ENCODE measurements around the gene EXOSC2. TPM values are rescaled to one million over a fixed set of nuclear protein-coding genes. Genes with fewer than 3 reads are reported as not detected.

EXOSC2 gene
- total RNA-seq, 1 donor from 2014 or later: 57.2 TPM

DNA sequence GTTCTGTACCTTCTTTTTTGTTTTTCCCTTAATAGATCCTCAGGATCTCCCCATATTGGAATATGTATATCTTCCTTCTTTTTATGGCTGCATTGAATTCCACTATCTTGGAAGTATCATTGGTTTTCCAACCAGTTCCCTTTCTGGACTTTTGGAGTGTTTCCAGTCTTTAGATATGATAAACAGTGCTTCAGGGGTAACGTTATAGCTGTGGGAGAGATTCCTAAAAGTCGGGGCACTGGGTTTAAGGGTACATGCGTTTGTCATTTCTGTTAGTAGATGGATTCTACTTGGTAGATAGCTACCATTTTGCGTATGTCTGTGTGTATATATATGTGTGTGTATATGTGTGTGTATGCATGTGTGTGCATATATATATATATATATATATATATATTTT is 42.0 kb downstream of the EXOSC2 start:
- H3K9me3 Mint-ChIP-seq: no peaks in the 10 kb centered on the region
- no peak overlapping the region for H3K4me3 Mint-ChIP-seq
- H3K27me3 Mint-ChIP-seq: no peaks in the 10 kb centered on the region
- H3K36me3 Mint-ChIP-seq: no peaks in the 10 kb centered on the region
- peaks cover 22% of the 10 kb centered on the region for H3K4me1 Mint-ChIP-seq (ENCODE audit: unreplicated experiment)
- TF ChIP-seq, protein P1, sequence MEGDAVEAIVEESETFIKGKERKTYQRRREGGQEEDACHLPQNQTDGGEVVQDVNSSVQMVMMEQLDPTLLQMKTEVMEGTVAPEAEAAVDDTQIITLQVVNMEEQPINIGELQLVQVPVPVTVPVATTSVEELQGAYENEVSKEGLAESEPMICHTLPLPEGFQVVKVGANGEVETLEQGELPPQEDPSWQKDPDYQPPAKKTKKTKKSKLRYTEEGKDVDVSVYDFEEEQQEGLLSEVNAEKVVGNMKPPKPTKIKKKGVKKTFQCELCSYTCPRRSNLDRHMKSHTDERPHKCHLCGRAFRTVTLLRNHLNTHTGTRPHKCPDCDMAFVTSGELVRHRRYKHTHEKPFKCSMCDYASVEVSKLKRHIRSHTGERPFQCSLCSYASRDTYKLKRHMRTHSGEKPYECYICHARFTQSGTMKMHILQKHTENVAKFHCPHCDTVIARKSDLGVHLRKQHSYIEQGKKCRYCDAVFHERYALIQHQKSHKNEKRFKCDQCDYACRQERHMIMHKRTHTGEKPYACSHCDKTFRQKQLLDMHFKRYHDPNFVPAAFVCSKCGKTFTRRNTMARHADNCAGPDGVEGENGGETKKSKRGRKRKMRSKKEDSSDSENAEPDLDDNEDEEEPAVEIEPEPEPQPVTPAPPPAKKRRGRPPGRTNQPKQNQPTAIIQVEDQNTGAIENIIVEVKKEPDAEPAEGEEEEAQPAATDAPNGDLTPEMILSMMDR (conservative IDR thresholded peaks at IDR 0.05): no peak
- no peak overlapping the region for H3K27ac Mint-ChIP-seq
- no peak for DNase-seq (ENCODE audit: extremely low spot score, unreplicated experiment)

DNA sequence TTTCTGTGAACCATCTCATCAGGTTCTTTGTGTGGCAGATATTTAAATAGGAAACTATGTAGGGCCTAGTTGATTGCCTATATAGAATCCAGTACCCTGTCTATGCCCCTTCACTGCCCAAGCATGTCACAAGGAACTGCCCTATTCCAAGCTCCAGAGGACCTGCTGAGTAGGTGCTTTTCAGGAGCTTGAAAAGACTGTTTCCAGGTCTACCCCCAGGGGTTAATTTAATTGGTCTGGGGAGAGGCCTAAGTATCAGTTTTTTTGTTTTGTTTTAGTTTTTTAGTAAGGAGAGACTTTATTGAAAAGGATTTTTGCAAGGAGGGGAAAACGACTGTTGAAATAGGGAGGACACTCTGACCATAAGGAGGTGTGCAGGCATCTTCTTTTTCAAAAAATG is 43.3 kb downstream of the EXOSC2 start:
- no peaks in the 10 kb centered on the region for H3K27me3 Mint-ChIP-seq
- H3K36me3 Mint-ChIP-seq: no peaks in the 10 kb centered on the region
- H3K27ac Mint-ChIP-seq: no peak overlapping the region
- no peak overlapping the region for H3K4me3 Mint-ChIP-seq
- TF ChIP-seq, protein P1 (conservative IDR thresholded peaks at IDR 0.05): no peak
- no peak for DNase-seq (ENCODE audit: extremely low spot score, unreplicated experiment)
- H3K4me1 Mint-ChIP-seq (ENCODE audit: unreplicated experiment): peaks cover 16% of the 10 kb centered on the region
- H3K9me3 Mint-ChIP-seq: no peaks in the 10 kb centered on the region

DNA sequence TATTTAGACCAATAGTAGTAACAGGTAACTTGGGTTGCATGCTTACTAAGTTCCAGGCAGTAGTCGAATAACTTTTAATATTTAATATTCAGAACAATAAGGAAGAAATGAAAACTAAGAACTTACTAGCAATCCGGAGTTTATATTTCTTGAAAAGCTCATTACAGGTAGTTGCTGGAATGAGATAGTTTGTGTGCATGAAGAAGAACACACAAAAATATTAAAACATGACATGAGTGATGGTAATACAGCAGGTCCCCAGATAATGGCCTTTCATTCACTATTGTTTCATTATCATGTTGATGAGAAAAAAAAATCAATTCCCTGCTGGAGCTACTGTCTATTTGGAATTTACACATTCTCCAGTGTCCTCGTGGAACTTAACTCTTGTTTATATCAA is 44.7 kb downstream of the EXOSC2 start:
- Mint-ChIP-seq H3K27ac (no peak overlapping the region), H3K36me3 (no peaks in the 10 kb centered on the region), H3K4me3 (no peak overlapping the region), H3K4me1 (ENCODE audit: unreplicated experiment) (peaks cover 3% of the 10 kb centered on the region), H3K9me3 (no peaks in the 10 kb centered on the region), H3K27me3 (no peaks in the 10 kb centered on the region)
- TF ChIP-seq, protein P1 (conservative IDR thresholded peaks at IDR 0.05): no peak
- no peak for DNase-seq (ENCODE audit: extremely low spot score, unreplicated experiment)

DNA sequence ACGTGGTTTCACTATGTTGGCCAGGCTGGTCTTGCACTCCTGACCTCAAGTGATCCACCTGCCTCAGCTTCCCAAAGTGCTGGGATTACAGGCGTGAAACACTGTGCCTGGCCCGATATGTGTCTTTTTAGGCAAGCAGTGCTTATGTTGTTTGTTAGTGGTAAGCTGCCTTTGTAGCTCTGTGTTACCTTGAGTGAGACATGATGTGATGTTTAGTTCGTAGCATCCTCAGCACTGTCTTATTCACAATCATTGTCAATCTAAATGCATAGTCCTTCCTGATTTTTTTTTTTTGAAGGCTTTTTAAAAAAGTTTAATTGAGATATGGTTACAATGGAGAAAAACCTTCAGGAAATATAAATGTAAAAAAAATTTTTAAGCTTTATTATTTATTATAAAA is 45.5 kb downstream of the EXOSC2 start:
- Mint-ChIP-seq H3K27me3 (no peaks in the 10 kb centered on the region), H3K27ac (no peak overlapping the region), H3K36me3 (no peaks in the 10 kb centered on the region), H3K4me1 (ENCODE audit: unreplicated experiment) (peaks cover 3% of the 10 kb centered on the region), H3K9me3 (no peaks in the 10 kb centered on the region), H3K4me3 (no peak overlapping the region)
- TF ChIP-seq, protein P1 (conservative IDR thresholded peaks at IDR 0.05): no peak
- no peak for DNase-seq (ENCODE audit: extremely low spot score, unreplicated experiment)

DNA sequence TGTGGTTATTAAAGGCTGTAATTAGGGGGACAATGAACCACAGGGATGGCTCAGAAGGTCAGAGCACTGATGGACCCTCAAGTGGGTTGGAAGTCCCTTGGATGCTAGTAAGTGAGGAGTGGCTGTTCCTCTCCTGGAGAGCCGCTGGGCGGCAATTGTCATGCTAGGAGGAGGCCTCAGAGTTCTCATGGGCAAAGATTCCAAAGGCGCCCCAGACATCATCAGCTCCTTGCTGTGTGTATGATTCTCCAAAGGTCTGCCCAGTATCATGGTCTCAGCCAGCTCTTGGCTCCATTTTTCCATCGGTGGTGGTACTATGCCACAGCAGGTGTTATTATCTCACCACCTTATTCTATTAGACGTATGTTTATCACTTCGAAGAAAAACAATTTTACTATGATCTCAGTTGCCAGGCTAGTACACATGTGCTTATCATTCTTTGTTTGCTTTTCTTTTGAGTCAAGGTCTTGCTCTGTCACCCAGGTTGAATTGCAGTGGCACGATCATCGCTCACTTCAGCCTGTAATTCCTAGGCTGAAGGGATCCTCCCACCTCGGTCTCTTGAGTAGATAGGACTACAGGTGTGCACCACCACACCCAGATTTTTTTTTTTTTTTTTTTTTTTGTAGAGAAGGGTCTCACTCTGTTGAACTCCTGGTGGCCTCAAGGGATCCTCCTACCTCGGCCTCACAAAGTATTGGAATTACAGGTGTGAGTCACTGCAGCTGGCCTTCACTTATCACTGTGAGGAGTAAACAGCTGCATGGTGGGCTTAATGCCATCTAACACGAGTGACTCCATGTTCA is 46.8 kb downstream of the EXOSC2 start:
- H3K9me3 Mint-ChIP-seq: no peaks in the 10 kb centered on the region
- H3K27me3 Mint-ChIP-seq: no peaks in the 10 kb centered on the region
- H3K36me3 Mint-ChIP-seq: no peaks in the 10 kb centered on the region
- TF ChIP-seq, protein P1 (conservative IDR thresholded peaks at IDR 0.05): no peak
- no peak for DNase-seq (ENCODE audit: extremely low spot score, unreplicated experiment)
- peaks cover 11% of the 10 kb centered on the region for H3K4me1 Mint-ChIP-seq (ENCODE audit: unreplicated experiment)
- no peak overlapping the region for H3K4me3 Mint-ChIP-seq
- no peak overlapping the region for H3K27ac Mint-ChIP-seq
